ENCODE data around the gene FCGR3B. TPM values are rescaled to one million over a fixed set of nuclear protein-coding genes. Genes with fewer than 3 reads are reported as not detected.
"Not testable (repeated sequence)": the region's sequence is repeated elsewhere in the genome, so short reads cannot be mapped to it uniquely, and the experiment has no call there.

Gene FCGR3B
- total RNA-seq = 0.27 TPM

- DNase-seq (ENCODE audit: low read depth in 2 of 3, low spot score in 2 of 3) = no peak
These were observed at the start of gene FCGR3B for GRCh38 chr1:161631076-161631475. Gene FCGR3B (minus strand): TSS chr1:161631176. CDS start chr1:161631094, 82 bp downstream.

GRCh38 chr1:161678500-161678899 lies 47.5 kb upstream of the FCGR3B start:
- no peak for DNase-seq (ENCODE audit: low read depth in 2 of 3, low spot score in 2 of 3)

- DNase-seq (ENCODE audit: low read depth in 2 of 3, low spot score in 2 of 3) = no peak
These were observed 46.1 kb upstream of the FCGR3B start for GRCh38 chr1:161676958-161677689.

- no peak for DNase-seq (ENCODE audit: low read depth in 2 of 3, low spot score in 2 of 3)
These were observed 45.5 kb upstream of the FCGR3B start for GRCh38 chr1:161676441-161676840.

GRCh38 chr1:161674908-161675307 lies 43.9 kb upstream of the FCGR3B start:
- not testable (repeated sequence) for DNase-seq (ENCODE audit: low read depth in 2 of 3, low spot score in 2 of 3)

- DNase-seq (ENCODE audit: low read depth in 2 of 3, low spot score in 2 of 3) = not testable (repeated sequence)
These were observed 43.5 kb upstream of the FCGR3B start for GRCh38 chr1:161674447-161674846.

- DNase-seq (ENCODE audit: low read depth in 2 of 3, low spot score in 2 of 3) = not testable (repeated sequence)
These were observed 42.5 kb upstream of the FCGR3B start for GRCh38 chr1:161673437-161673836.

GRCh38 chr1:161671045-161672020 lies 40.4 kb upstream of the FCGR3B start:
- not testable (repeated sequence) for DNase-seq (ENCODE audit: low read depth in 2 of 3, low spot score in 2 of 3)

- DNase-seq (ENCODE audit: low read depth in 2 of 3, low spot score in 2 of 3) = not testable (repeated sequence)
These were observed 33.7 kb upstream of the FCGR3B start for GRCh38 chr1:161664689-161665088.

GRCh38 chr1:161663569-161663968 lies 32.6 kb upstream of the FCGR3B start:
- DNase-seq (ENCODE audit: low read depth in 2 of 3, low spot score in 2 of 3) = not testable (repeated sequence)

GRCh38 chr1:161662684-161663339 lies 31.8 kb upstream of the FCGR3B start, which contains the start of gene FCGR2B:
Gene FCGR2B (plus strand): TSS chr1:161663143. CDS start chr1:161663242, 99 bp downstream.
- DNase-seq (ENCODE audit: low read depth in 2 of 3, low spot score in 2 of 3) = not testable (repeated sequence)

- DNase-seq (ENCODE audit: low read depth in 2 of 3, low spot score in 2 of 3) = not testable (repeated sequence)
These were observed 30.8 kb upstream of the FCGR3B start for GRCh38 chr1:161661660-161662311.

- not testable (repeated sequence) for DNase-seq (ENCODE audit: low read depth in 2 of 3, low spot score in 2 of 3)
These were observed 27.5 kb upstream of the FCGR3B start for GRCh38 chr1:161658524-161658923.

GRCh38 chr1:161653971-161654370 lies 23.0 kb upstream of the FCGR3B start:
- DNase-seq (ENCODE audit: low read depth in 2 of 3, low spot score in 2 of 3) = not testable (repeated sequence)

- DNase-seq (ENCODE audit: low read depth in 2 of 3, low spot score in 2 of 3) = not testable (repeated sequence)
These were observed 22.6 kb upstream of the FCGR3B start for GRCh38 chr1:161653541-161653940.

GRCh38 chr1:161647507-161648360 lies 16.8 kb upstream of the FCGR3B start:
- peak in 1 of 3 donors; percentile 67 for DNase-seq (ENCODE audit: low read depth in 2 of 3, low spot score in 2 of 3)

GRCh38 chr1:161644855-161645254 lies 13.9 kb upstream of the FCGR3B start:
- not testable (repeated sequence) for DNase-seq (ENCODE audit: low read depth in 2 of 3, low spot score in 2 of 3)

- DNase-seq (ENCODE audit: low read depth in 2 of 3, low spot score in 2 of 3) = not testable (repeated sequence)
These were observed 12.7 kb upstream of the FCGR3B start for GRCh38 chr1:161643481-161644208.
